GM18861 (cell line): Measurements from ENCODE around the gene CRHR1.
"Not testable (repeated sequence)": the region's sequence is repeated elsewhere in the genome, so short reads cannot be mapped to it uniquely, and the experiment has no call there.

Source experiments
- ATAC-seq: cut with Tn5 transposase; IDR thresholded peaks from one replicate; pipeline ENCODE4 v1.9.1; 2021; ENCODE audit not compliant: unreplicated experiment

The CRHR1 gene

GRCh38 chr17:45784293-45784740, at the start of gene CRHR1:
Gene CRHR1, plus strand, starts transcription at chr17:45784320. Its CDS starts 225 bp downstream, at chr17:45784545.
- no peak for ATAC-seq

- no peak for ATAC-seq
Measured at GRCh38 chr17:45734598-45734997, 49.5 kb upstream of the CRHR1 start.

- no peak for ATAC-seq
Measured at GRCh38 chr17:45735488-45735887, 48.6 kb upstream of the CRHR1 start.

- no peak for ATAC-seq
Measured at GRCh38 chr17:45739786-45740185, 44.3 kb upstream of the CRHR1 start.

- no peak for ATAC-seq
Measured at GRCh38 chr17:45740553-45741330, 43.4 kb upstream of the CRHR1 start.

- ATAC-seq, result no peak
Measured at GRCh38 chr17:45742251-45742650, 41.9 kb upstream of the CRHR1 start.

- no peak for ATAC-seq
Measured at GRCh38 chr17:45743626-45744326, 40.3 kb upstream of the CRHR1 start.

- not testable (repeated sequence) for ATAC-seq
Measured at GRCh38 chr17:45744826-45745225, 39.3 kb upstream of the CRHR1 start.

GRCh38 chr17:45745601-45746494, 38.3 kb upstream of the CRHR1 start:
- no peak for ATAC-seq

- ATAC-seq, result no peak
Measured at GRCh38 chr17:45747911-45748310, 36.2 kb upstream of the CRHR1 start.

GRCh38 chr17:45748731-45749310, 35.3 kb upstream of the CRHR1 start:
- no peak for ATAC-seq

- ATAC-seq, result no peak
Measured at GRCh38 chr17:45749831-45750335, 34.2 kb upstream of the CRHR1 start.

- ATAC-seq, result no peak
Measured at GRCh38 chr17:45750779-45751440, 33.2 kb upstream of the CRHR1 start.

- no peak for ATAC-seq
Measured at GRCh38 chr17:45751466-45751865, 32.7 kb upstream of the CRHR1 start.

GRCh38 chr17:45752246-45752645, 31.9 kb upstream of the CRHR1 start:
- ATAC-seq, result no peak

- no peak for ATAC-seq
Measured at GRCh38 chr17:45753645-45754225, 30.4 kb upstream of the CRHR1 start.

- no peak for ATAC-seq
Measured at GRCh38 chr17:45755050-45755449, 29.1 kb upstream of the CRHR1 start.

GRCh38 chr17:45756266-45756991, 27.7 kb upstream of the CRHR1 start:
- no peak for ATAC-seq
